Vagina (tissue), 2 donors: Measurements from ENCODE around the gene FAM120AOS.

ENCODE experiments used
- CTCF ChIP-seq, 3 experiments: fragments of 450-650 bp in 2 of 3; fragments of 200-600 bp in 1 of 3; sonication (generic) in 1 of 3; IDR thresholded peaks; one replicate each; pipeline ENCODE4 v1.5.1; 2017 to 2019; ENCODE audit warnings: antibody characterized with exemption in 3 of 3, mild to moderate bottlenecking in 2 of 3, moderate library complexity in 2 of 3
- POLR2A ChIP-seq, 2 donors: fragments of 450-650 bp; IDR thresholded peaks; one replicate each; pipeline ENCODE4 v1.6.1; 2017; ENCODE audit warnings: antibody characterized with exemption in 2 of 2, mild to moderate bottlenecking in 2 of 2, moderate library complexity in 2 of 2
- POLR2AphosphoS5 ChIP-seq, 2 donors: sonication (generic); formaldehyde crosslinking; IDR thresholded peaks; one replicate each; pipeline ENCODE4 v1.9.0; 2017; ENCODE audit warnings: antibody characterized with exemption in 2 of 2, mild to moderate bottlenecking in 2 of 2, low read depth in 1 of 2; ENCODE audit not compliant: insufficient read depth in 1 of 2

- TF ChIP-seq POLR2A (IDR thresholded peaks at IDR 0.05) = no peak
- no peak for TF ChIP-seq CTCF (IDR thresholded peaks at IDR 0.05)
- no peak for TF ChIP-seq POLR2AphosphoS5 (IDR thresholded peaks at IDR 0.05; ENCODE audit: insufficient read depth in 1 of 2, low read depth in 1 of 2)
Measured at GRCh38 chr9:93468763-93469456, 15.5 kb upstream of the FAM120AOS start.
